NCI-H128 (cell line): Measurements from ENCODE around the gene TPRG1L.
"Not testable (repeated sequence)": the region's sequence is repeated elsewhere in the genome, so short reads cannot be mapped to it uniquely, and the experiment has no call there.

Source experiments
- DNase-seq: peaks from one replicate; lab custom pipeline; 2025; ENCODE audit not compliant: unreplicated experiment; lab: John Stamatoyannopoulos, UW

TPRG1L gene

GRCh38 chr1:3624200-3625136 lies at the start of gene TPRG1L:
TSS of gene TPRG1L (plus strand) at chr1:3625015. CDS start at chr1:3625073, 58 bp downstream.
- peak; percentile 99 for DNase-seq

DNA sequence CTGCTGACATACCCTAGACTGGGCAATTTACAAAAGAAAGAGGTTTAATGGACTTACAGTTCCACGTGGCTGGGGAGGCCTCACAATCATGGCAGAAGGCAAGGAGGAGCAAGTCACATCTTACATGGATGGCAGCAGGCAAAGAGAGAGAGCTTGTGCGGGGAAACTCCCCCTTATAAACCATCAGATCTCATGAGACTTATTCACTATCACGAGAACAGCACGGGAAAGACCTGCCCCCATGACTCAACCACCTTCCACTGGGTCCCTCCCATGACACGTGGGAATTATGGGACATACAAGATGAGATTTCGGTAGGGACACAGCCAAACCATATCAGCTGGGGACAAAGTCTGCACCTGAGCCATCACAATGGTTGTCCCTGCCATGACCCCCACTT lies 49.3 kb upstream of the TPRG1L start:
- not testable (repeated sequence) for DNase-seq

GRCh38 chr1:3575993-3576392 lies 48.8 kb upstream of the TPRG1L start:
- no peak for DNase-seq

DNA sequence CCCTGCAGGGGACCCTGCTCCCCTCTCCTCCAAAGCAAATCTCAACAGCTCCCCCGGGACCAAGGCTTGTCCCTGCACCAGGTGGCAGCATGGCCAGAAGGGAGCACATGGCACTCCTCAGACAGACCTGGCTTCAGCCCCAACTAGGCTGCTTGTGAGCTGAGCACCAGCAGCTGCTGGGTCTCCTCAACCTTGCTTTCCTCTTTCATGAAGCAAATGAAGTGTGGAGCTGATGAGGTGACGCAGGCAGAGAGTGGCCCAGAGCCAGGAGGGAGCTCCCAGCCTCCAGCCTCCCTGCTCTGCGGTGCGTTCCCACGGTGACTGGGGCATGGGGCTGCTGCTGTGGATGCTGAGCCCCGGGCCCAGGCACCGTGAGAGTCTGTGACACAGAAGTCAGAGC lies 47.5 kb upstream of the TPRG1L start:
- DNase-seq, result peak; percentile 46

- no peak for DNase-seq
Measured at GRCh38 chr1:3577711-3578432, 46.9 kb upstream of the TPRG1L start.

- no peak for DNase-seq
Measured at GRCh38 chr1:3578433-3578805, 46.4 kb upstream of the TPRG1L start.

GRCh38 chr1:3578906-3579305 lies 45.9 kb upstream of the TPRG1L start:
- no peak for DNase-seq

GRCh38 chr1:3579626-3580025 lies 45.2 kb upstream of the TPRG1L start:
- no peak for DNase-seq

- no peak for DNase-seq
Measured at GRCh38 chr1:3580231-3580630, 44.6 kb upstream of the TPRG1L start.

DNA sequence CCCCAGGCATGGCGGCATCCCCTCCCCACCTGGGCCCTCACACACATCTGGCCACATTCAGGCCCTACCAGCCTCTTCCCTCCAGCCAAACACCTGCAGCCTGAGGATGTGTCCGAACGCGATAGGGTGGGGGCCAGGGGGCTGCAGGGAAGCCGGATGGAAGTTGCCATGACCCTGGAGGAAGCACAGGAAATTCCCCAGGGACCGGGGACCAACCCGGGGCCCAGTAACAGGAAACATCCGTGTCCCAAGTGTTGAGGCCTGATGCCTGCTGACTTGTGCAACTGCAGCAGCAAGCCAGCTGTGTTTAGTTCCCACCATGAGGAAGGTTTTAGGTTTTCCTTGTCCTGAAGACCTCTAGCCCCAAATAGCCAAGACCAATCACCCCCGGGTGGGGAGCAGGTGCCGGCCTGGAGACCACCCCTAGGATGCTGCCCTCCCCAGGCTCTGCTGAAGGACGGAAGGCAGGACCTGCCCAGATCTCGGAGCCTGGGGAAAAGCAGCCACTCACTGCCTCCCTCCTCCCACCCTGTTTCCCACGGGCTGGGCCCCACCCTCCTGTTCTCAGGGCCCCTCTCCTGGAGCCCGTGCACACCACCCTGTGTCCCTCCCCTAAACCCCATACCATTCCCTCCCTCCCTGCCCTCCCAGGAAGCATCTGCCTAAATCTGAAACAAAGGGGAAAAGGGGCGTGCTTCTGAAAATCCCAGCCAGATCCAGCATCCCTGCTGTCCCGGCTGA lies 43.3 kb upstream of the TPRG1L start:
- no peak for DNase-seq

DNA sequence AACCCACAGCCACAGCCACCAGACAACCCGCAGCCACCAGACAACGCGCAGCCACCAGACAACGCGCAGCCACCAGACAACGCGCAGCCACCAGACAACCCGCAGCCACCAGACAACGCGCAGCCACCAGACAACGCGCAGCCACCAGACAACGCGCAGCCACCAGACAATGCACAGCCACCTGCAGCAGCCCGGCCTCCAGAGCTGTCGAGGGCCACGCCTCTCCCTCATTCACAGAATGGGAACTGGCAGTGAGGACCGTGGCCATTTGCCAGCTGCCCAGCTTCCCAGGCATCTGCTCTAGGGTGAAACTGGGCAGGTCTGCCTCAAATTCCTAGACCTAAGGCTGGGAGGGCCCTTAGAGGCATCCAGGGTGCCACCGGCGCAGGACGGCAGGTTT lies 41.1 kb upstream of the TPRG1L start:
- not testable (repeated sequence) for DNase-seq

DNA sequence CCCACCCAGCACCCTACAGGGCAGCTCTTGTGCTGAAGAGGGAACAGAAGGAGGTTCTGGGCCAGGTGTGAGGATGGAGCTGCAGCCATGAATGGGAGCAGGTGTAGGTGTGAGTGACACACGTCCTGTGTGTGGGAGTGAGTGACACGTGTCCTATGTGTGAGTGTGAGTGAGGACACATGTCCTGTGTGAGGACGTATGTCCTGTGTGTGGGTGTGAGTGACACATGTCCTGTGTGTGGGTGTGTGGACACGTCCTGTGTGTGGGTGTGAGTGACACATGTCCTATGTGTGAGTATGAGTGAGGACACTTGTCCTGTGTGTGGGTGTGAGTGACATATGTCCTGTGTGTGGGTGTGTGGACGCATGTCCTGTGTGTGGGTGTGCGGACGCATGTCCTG lies 39.9 kb upstream of the TPRG1L start:
- DNase-seq, result no peak

GRCh38 chr1:3585353-3585868 lies 39.4 kb upstream of the TPRG1L start:
- DNase-seq, result not testable (repeated sequence)

- no peak for DNase-seq
Measured at GRCh38 chr1:3585940-3586568, 38.8 kb upstream of the TPRG1L start.

- DNase-seq, result no peak
Measured at GRCh38 chr1:3586986-3587759, 37.6 kb upstream of the TPRG1L start.

GRCh38 chr1:3588395-3588794 lies 36.4 kb upstream of the TPRG1L start:
- DNase-seq, result no peak

DNA sequence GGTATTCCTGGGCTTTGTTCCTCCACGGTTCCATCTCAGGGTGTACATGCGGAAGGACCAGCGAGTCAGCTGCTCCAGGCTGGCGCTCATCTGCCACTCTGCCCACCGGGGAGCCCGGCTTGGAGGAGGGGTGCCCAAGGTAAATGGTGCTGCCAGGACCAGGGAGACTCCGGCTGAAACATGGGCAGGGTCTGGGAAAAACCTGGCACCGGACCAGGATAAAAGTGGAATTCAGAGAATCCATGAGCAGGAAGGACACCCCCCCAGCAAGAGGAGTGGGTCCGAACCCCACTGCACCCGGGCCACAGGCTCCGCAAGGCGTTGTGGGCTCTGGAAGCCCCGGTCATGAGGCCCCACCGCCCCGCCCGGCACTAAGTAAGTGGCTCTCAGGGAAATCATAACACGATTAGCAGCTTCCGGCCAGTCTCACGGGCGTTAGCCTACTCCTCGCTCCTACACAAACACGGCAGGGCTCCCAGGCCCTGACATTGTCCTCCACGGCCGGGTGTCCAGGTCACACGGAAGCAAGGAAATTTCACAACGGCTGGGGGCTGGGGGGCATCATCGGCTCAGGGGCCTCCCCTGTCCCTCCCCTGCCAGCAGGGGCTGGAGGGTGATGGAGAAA lies 34.6 kb upstream of the TPRG1L start:
- DNase-seq, result peak; percentile 20

DNA sequence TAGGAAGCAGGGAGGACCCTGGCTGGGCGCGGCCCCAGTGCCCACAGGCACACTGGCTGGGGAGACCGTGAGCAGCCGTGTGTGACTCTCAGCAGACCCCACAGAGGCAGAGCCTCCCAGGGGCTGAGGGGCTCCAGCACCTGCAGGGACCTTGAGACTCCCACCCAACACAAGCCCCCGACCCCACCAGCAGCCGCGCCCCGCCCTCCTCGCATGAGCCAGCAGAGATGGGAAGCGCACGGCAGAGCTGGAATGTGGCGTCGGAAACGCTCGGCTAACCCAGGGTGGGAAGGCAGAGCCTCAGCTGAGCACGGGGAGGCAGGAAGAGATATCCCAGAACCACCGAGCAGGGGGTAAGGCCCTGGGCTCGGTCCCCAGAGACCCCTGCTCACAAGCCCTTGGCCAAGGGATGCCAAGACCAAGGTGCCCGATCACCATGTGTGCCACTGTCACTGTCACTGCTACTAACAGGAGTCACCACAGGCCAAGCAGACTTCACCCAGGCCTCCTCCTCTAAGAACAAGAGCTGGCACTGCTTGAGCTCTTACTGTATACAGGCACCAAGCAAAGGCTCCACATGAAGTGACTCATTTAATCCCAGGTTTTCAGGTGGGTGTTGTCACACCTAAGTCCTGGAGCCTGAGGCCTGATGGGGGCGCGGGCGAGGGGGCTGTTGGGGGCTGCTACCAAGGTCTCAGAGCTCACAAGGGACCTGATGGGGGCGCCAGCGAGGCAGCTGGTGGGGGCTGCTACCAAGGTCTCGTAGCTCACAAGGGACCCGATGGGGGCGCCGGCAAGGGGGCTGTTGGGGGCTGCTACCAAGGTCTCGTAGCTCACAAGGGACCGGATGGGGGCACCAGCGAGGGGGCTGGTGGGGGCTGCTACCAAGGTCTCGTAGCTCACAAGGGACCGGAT lies 33.6 kb upstream of the TPRG1L start:
- no peak for DNase-seq

- DNase-seq, result no peak
Measured at GRCh38 chr1:3593334-3593733, 31.5 kb upstream of the TPRG1L start.
